Lower leg skin (tissue), 3 donors: ENCODE data around the gene CDKN2B-AS1.

Experiments used
- CTCF ChIP-seq, 3 donors: fragments of 450-650 bp; IDR thresholded peaks; one replicate each; pipeline ENCODE4 v1.5.1; 2016; ENCODE audit warnings: antibody characterized with exemption in 3 of 3, mild to moderate bottlenecking in 3 of 3, moderate library complexity in 2 of 3
- POLR2A ChIP-seq, 2 donors: fragments of 450-650 bp; IDR thresholded peaks; one replicate each; pipeline ENCODE4 v1.6.1; 2016 to 2017; ENCODE audit warnings: antibody characterized with exemption in 2 of 2, mild to moderate bottlenecking in 1 of 2, moderate library complexity in 1 of 2

GRCh38 chr9:22160221-22160620 lies 165.6 kb downstream of the CDKN2B-AS1 start:
- no peak for TF ChIP-seq CTCF (IDR thresholded peaks at IDR 0.05)
- TF ChIP-seq POLR2A (IDR thresholded peaks at IDR 0.05): no peak
